Measurements from ENCODE around the gene CREBZF.

The CREBZF gene

DNA sequence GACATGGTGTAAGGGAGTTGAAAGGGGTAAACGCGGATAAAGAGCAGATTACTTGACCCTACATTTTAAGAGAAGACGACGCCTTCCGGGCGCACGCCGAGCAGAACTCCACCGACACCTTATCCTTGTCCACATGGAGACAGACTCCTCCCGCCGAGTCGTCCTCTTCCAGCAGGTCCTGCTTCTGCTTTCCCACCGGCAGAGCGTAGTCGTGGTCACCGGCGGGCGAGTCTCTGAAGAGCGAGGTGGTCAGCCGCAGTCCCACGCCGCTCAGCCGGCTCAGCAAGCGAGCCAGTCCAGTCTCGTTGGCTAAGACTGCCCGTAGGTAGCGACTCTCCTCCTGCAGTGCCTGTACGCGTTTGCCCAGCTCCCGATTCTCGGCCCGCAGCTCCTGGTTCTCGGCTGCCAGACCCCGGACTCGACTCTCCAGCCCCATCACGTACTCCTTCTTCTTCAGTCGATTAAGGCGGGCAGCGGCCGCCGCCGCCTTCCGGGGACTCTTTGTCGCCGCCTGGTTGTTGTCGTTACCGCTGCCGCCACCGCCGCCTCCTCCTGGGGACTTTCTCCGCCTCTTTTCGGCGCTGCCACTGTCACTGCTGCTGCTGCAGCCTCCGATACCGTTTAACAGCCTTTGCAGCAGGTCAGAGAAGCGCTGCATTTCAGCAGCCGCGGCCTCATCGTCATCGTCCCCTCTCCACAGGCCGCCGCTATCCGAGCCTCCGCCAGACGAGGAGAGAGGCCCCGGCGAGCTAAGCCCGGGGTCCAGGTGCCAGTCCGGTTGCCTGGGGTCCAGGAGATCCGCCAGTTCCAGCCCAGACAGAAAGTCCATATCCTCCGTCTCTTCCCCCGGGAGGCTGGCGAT lies 945 bp downstream of the CREBZF start:
- TF ChIP-seq TAF1 (IDR thresholded peaks at IDR 0.05; ENCODE audit: low read depth): no peak
- 0 out of 2 replicates have a peak, but pooled peaks have one; percentile 5 for TF ChIP-seq EP300 (IDR thresholded peaks at IDR 0.05; ENCODE audit: borderline replicate concordance)
- TF ChIP-seq RAD21 (IDR thresholded peaks at IDR 0.05; ENCODE audit: low read depth): peak; percentile 5; the same call in 1 of the 2 replicates
- TF ChIP-seq TCF12 (IDR thresholded peaks at IDR 0.05; ENCODE audit: low read depth): peak; percentile 8; the same call in 1 of the 2 replicates

- TF ChIP-seq, protein P1, sequence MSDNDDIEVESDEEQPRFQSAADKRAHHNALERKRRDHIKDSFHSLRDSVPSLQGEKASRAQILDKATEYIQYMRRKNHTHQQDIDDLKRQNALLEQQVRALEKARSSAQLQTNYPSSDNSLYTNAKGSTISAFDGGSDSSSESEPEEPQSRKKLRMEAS (IDR thresholded peaks at IDR 0.05): no peak
- TF ChIP-seq, protein P2, sequence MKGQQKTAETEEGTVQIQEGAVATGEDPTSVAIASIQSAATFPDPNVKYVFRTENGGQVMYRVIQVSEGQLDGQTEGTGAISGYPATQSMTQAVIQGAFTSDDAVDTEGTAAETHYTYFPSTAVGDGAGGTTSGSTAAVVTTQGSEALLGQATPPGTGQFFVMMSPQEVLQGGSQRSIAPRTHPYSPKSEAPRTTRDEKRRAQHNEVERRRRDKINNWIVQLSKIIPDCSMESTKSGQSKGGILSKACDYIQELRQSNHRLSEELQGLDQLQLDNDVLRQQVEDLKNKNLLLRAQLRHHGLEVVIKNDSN (IDR thresholded peaks at IDR 0.05): no peak
- TF ChIP-seq TCF12 (IDR thresholded peaks at IDR 0.05; ENCODE audit: low read depth) (no peak), CREB1 (IDR thresholded peaks at IDR 0.05; ENCODE audit: low read depth) (no peak), RAD21 (IDR thresholded peaks at IDR 0.05; ENCODE audit: low read depth) (no peak), FOXM1 (IDR thresholded peaks at IDR 0.05; ENCODE audit: borderline replicate concordance, low read depth) (no peak), EGR1 (IDR thresholded peaks at IDR 0.05) (no peak), CEBPB (IDR thresholded peaks at IDR 0.05) (no peak), EP300 (IDR thresholded peaks at IDR 0.05; ENCODE audit: borderline replicate concordance) (no peak), NFIC (IDR thresholded peaks at IDR 0.05) (no peak), TAF1 (IDR thresholded peaks at IDR 0.05; ENCODE audit: low read depth) (no peak), TEAD4 (IDR thresholded peaks at IDR 0.05) (no peak), ZBTB7A (IDR thresholded peaks at IDR 0.05; ENCODE audit: low read depth) (no peak), YY1 (IDR thresholded peaks at IDR 0.05; ENCODE audit: low read depth) (no peak)
- TF ChIP-seq, protein P3, sequence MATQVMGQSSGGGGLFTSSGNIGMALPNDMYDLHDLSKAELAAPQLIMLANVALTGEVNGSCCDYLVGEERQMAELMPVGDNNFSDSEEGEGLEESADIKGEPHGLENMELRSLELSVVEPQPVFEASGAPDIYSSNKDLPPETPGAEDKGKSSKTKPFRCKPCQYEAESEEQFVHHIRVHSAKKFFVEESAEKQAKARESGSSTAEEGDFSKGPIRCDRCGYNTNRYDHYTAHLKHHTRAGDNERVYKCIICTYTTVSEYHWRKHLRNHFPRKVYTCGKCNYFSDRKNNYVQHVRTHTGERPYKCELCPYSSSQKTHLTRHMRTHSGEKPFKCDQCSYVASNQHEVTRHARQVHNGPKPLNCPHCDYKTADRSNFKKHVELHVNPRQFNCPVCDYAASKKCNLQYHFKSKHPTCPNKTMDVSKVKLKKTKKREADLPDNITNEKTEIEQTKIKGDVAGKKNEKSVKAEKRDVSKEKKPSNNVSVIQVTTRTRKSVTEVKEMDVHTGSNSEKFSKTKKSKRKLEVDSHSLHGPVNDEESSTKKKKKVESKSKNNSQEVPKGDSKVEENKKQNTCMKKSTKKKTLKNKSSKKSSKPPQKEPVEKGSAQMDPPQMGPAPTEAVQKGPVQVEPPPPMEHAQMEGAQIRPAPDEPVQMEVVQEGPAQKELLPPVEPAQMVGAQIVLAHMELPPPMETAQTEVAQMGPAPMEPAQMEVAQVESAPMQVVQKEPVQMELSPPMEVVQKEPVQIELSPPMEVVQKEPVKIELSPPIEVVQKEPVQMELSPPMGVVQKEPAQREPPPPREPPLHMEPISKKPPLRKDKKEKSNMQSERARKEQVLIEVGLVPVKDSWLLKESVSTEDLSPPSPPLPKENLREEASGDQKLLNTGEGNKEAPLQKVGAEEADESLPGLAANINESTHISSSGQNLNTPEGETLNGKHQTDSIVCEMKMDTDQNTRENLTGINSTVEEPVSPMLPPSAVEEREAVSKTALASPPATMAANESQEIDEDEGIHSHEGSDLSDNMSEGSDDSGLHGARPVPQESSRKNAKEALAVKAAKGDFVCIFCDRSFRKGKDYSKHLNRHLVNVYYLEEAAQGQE (IDR thresholded peaks at IDR 0.05; ENCODE audit: low read depth): no peak
These were observed 1.7 kb downstream of the CREBZF start for GRCh38 chr11:85663080-85663752.

- TF ChIP-seq TEAD4 (IDR thresholded peaks at IDR 0.05) (no peak), ZBTB7A (IDR thresholded peaks at IDR 0.05; ENCODE audit: low read depth) (no peak), EGR1 (IDR thresholded peaks at IDR 0.05) (no peak), RAD21 (IDR thresholded peaks at IDR 0.05; ENCODE audit: low read depth) (no peak), NFIC (IDR thresholded peaks at IDR 0.05) (no peak), FOXM1 (IDR thresholded peaks at IDR 0.05; ENCODE audit: borderline replicate concordance, low read depth) (no peak), TCF12 (IDR thresholded peaks at IDR 0.05; ENCODE audit: low read depth) (no peak), EP300 (IDR thresholded peaks at IDR 0.05; ENCODE audit: borderline replicate concordance) (no peak), TAF1 (IDR thresholded peaks at IDR 0.05; ENCODE audit: low read depth) (no peak), CEBPB (IDR thresholded peaks at IDR 0.05) (no peak), YY1 (IDR thresholded peaks at IDR 0.05; ENCODE audit: low read depth) (no peak), CREB1 (IDR thresholded peaks at IDR 0.05; ENCODE audit: low read depth) (no peak)
- TF ChIP-seq, protein P3 (IDR thresholded peaks at IDR 0.05; ENCODE audit: low read depth): no peak
- TF ChIP-seq, protein P2 (IDR thresholded peaks at IDR 0.05): no peak
- TF ChIP-seq, protein P1 (IDR thresholded peaks at IDR 0.05): no peak
These were observed 2.8 kb downstream of the CREBZF start for GRCh38 chr11:85661972-85662664.

- TF ChIP-seq FOXM1 (IDR thresholded peaks at IDR 0.05; ENCODE audit: borderline replicate concordance, low read depth) (no peak), RAD21 (IDR thresholded peaks at IDR 0.05; ENCODE audit: low read depth) (no peak), TCF12 (IDR thresholded peaks at IDR 0.05; ENCODE audit: low read depth) (no peak), EP300 (IDR thresholded peaks at IDR 0.05; ENCODE audit: borderline replicate concordance) (no peak), CEBPB (IDR thresholded peaks at IDR 0.05) (no peak), YY1 (IDR thresholded peaks at IDR 0.05; ENCODE audit: low read depth) (no peak), EGR1 (IDR thresholded peaks at IDR 0.05) (no peak), NFIC (IDR thresholded peaks at IDR 0.05) (no peak), CREB1 (IDR thresholded peaks at IDR 0.05; ENCODE audit: low read depth) (no peak), ZBTB7A (IDR thresholded peaks at IDR 0.05; ENCODE audit: low read depth) (no peak)
- TF ChIP-seq, protein P2 (IDR thresholded peaks at IDR 0.05): no peak
- TF ChIP-seq, protein P3 (IDR thresholded peaks at IDR 0.05; ENCODE audit: low read depth): no peak
- TF ChIP-seq, protein P1 (IDR thresholded peaks at IDR 0.05): no peak
These were observed 6.7 kb downstream of the CREBZF start for GRCh38 chr11:85658180-85658579.

All from Ishikawa (cell line).